Epithelial cell of esophagus (primary cell): ENCODE results near the gene RAB11FIP2.

Experiments used
- DNase-seq: peaks from one replicate; pipeline ENCODE4 v3.0.0; 2010; ENCODE audit warnings: low read depth
- H3K4me3 ChIP-seq: 2 replicates; pipeline ENCODE4 v1.5.1; 2011; ENCODE audit warnings: mild to moderate bottlenecking, low read length, control low read depth
- TF ChIP-seq, protein P1 (sequence below): IDR thresholded peaks from 2 replicates; pipeline ENCODE4 v1.5.1; 2011; ENCODE audit warnings: low read depth, mild to moderate bottlenecking, low read length, control low read depth, inconsistent platforms; ENCODE audit not compliant: insufficient read depth; ENCODE audit errors: missing control alignments

Gene RAB11FIP2

DNA sequence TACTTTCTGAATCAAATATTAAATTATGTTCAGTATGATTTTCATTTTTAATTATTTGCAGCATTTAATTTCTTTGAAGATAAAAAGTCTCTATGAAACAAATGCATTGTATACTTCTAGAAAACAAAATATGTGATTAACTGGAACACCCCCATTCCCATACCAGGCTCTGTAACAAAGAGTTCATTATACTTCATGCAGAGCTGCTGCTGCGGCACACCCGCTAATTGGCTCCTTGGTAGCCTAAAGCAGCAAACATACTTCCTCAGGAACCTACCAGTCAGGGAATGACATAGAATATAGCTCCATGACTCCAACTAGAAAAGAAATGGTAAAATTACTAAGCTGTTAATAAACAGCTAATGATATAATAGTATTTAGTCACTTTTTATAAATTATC lies 19.3 kb downstream of the RAB11FIP2 start:
- no peak overlapping the region for H3K4me3 ChIP-seq
- TF ChIP-seq, protein P1, sequence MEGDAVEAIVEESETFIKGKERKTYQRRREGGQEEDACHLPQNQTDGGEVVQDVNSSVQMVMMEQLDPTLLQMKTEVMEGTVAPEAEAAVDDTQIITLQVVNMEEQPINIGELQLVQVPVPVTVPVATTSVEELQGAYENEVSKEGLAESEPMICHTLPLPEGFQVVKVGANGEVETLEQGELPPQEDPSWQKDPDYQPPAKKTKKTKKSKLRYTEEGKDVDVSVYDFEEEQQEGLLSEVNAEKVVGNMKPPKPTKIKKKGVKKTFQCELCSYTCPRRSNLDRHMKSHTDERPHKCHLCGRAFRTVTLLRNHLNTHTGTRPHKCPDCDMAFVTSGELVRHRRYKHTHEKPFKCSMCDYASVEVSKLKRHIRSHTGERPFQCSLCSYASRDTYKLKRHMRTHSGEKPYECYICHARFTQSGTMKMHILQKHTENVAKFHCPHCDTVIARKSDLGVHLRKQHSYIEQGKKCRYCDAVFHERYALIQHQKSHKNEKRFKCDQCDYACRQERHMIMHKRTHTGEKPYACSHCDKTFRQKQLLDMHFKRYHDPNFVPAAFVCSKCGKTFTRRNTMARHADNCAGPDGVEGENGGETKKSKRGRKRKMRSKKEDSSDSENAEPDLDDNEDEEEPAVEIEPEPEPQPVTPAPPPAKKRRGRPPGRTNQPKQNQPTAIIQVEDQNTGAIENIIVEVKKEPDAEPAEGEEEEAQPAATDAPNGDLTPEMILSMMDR: no peak
- no peak for DNase-seq

DNA sequence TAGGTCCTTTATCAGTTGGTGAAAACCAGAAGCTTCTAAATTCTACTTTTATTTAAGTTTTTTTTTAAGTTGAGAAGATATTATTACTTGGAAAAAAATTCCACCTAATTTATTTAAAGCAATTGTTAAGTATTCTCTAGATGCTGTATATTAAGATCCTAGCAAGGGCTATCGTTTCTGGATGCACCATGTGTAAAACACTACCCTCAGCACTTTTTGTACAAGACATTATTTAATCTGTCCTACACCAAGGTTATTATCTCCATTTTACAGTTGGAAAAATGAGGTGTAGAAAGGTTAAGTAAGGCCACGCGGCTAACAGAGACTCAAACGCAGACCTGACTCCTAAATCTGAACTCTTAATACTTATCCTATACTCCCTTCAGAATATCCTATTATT lies 19.8 kb downstream of the RAB11FIP2 start:
- TF ChIP-seq, protein P1: no peak

DNA sequence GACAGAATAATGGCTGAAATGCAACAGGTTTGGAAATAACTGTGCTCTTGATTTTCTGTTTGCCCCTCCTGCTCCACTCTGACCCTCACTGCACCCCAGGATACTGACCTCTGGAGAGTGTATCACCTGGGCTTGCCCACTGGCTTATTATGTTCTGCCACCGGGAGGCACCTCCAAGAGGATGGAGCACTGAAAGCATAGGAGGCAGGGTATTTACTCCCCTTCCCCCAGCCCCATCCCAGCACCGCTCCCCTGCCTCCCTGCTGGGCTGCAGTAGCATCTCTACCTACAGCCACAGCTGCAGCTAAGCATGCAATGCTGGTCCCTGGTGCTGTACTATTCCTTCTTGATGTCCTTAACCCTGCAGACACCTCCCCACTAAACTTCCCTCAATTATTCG lies 26.4 kb downstream of the RAB11FIP2 start:
- TF ChIP-seq, protein P1: no peak
- no peak overlapping the region for H3K4me3 ChIP-seq

More for the DNA sequence above, 19.8 kb downstream of the RAB11FIP2 start:
- no peak for DNase-seq
- H3K4me3 ChIP-seq: no peak overlapping the region

DNA sequence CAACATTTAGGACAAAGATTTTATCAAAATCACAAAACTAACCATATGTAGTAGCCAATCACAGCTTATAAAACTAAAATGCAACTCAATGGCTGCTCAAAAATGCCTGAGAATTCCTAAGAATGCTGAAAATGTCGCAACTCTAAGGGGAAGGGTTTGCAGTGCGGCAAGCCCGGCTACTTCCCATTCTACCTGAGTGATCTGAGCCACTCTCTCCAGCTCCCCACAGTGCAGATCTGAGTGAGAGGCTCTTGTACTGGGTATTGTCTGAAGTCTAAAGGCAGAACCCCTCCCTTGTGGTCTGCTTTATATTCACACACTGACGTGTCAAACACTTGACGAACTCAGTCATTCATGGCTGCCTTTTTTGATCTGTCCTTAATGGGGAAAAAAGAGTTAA lies 28.9 kb downstream of the RAB11FIP2 start:
- no peak for DNase-seq
- no peak overlapping the region for H3K4me3 ChIP-seq
- TF ChIP-seq, protein P1: no peak

More for the DNA sequence above, 26.4 kb downstream of the RAB11FIP2 start:
- no peak for DNase-seq

DNA sequence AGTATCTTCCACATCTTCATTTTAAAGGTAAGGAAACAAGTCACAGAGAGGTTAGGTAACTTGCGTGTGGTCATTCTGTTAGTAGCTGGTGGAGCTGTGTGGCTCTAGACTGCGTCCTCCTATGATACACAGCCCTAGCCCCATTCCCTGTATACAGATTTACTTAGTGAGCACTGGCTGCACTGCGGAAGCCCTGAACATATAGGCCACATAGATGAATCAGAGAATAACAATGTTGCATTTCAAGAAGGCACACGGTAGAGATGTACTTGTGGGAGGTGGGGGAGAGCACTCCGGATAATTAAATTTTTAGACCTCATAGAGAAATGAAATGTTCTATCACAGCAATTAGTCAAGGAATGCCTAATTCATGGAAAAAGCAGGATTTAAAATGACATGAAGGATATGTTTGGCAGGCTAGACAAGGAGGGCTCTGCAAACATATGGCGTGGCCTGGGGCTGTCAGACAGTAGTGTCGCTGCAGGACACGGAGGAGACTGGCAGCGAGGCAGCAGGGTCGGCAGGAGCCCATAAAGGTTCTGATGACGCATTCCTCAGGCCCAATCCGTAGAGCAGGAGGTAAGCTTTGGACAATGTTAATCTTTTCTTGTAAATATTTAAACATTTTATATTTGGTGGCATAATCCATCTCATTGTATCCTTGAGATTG lies 29.5 kb downstream of the RAB11FIP2 start:
- no peak for DNase-seq
- TF ChIP-seq, protein P1: no peak

DNA sequence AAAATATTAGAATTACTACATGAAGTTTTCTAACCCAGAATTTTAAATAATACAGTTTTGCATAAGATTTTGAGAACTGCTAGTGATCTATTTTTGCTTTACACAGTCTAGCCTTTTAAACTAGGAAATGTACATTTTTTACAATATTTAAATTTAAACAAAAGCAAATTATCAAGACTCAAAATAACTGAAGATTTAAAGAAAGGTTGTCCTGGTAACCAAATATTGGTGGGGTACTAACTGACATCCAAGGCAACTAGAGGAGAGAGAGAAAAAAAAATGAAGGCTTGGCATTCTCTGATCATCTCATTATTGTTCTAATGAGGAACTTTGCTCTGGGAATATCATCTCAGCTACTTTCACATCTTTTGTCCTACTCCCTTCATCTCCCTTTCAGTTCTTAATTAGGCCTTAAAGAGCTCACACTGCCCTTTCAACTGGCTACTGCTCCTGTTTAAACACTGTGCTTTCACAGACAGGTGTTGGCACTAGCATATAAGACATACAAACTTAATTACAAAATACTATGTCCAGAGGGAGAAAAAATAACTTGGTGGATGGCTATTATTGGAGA lies 33.7 kb downstream of the RAB11FIP2 start:
- no peak overlapping the region for H3K4me3 ChIP-seq
- TF ChIP-seq, protein P1: no peak
- no peak for DNase-seq

More for the DNA sequence above, 29.5 kb downstream of the RAB11FIP2 start:
- H3K4me3 ChIP-seq: no peak overlapping the region

DNA sequence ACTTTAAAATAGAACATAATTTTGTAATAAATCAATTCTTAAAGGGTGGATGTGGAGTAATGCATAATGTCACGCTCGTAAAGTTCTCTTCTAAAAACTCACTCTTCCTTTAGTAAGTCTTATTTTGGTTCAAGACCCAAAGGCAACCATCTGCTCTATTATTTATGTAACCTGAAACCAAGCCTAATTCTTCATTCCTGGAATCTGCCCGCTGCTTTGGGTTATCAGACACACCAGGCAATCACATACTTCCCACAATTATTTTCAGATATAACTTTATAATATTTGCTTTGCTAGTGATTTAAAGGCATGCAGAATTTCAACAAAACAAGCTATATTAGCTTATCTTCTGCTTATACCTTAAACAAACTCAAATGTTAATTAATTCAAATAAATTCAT lies 39.0 kb downstream of the RAB11FIP2 start:
- no peak for DNase-seq
- TF ChIP-seq, protein P1: no peak
- no peak overlapping the region for H3K4me3 ChIP-seq
